ENCODE results near the gene CPEB4.

DNA sequence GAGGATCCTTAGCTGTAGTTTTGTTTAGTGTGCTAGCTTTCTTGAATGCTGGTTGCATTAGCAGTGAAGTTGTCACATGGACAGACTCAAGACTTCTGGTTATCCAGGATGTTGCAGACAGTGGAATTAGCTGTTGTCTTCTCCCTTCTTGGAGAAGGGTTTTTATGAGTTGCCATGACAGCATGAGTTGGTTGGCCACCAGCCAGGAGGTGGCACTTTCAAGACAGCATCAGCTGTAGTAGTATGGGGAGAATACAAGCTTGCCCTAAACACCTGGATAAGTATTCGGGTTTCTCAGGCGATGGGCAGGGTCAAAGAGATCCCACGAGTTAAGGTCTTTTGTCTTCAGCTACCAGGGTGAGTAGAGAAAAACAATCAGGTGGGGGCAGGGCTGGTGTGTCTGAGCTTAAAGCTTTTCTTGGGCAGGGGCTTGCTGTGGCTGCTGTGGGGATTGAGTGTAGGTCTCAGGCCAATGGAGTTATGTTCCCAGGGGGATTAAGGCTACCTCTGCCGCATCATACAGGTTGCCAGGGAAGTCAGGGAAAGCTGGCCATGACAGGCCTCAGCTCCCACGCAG, 93.1 kb downstream of the CPEB4 start:
- TF ChIP-seq GABPA (IDR thresholded peaks at IDR 0.05; ENCODE audit: borderline replicate concordance, insufficient read depth, low read length), result no peak
- no peak for TF ChIP-seq CEBPB (IDR thresholded peaks at IDR 0.05; ENCODE audit: low read depth, low read length)
- no peak for TF ChIP-seq SP1 (IDR thresholded peaks at IDR 0.05; ENCODE audit: low read depth, low read length)
- TF ChIP-seq EZH2 (IDR thresholded peaks at IDR 0.05; ENCODE audit: low read depth, low read length, severe bottlenecking), result no peak
- TF ChIP-seq CTCF (IDR thresholded peaks at IDR 0.05; ENCODE audit: control extremely low read depth in 1 of 3, insufficient read depth in 1 of 3, low read depth in 1 of 3, low read length in 3 of 3), result no peak
- no peak for TF ChIP-seq RNF2 (IDR thresholded peaks at IDR 0.05; ENCODE audit: borderline replicate concordance, low read depth, low read length, missing control alignments, poor library complexity, severe bottlenecking)
- no peak for TF ChIP-seq RAD21 (IDR thresholded peaks at IDR 0.05 in 1 of 2, conservative IDR thresholded peaks at IDR 0.05 in 1 of 2; ENCODE audit: low read depth in 2 of 2, low read length in 2 of 2)
- TF ChIP-seq BACH1 (IDR thresholded peaks at IDR 0.05; ENCODE audit: low read length), result no peak
- no peak for TF ChIP-seq POLR2AphosphoS5 (IDR thresholded peaks at IDR 0.05; ENCODE audit: low read depth, low read length)
- TF ChIP-seq EGR1 (IDR thresholded peaks at IDR 0.05; ENCODE audit: borderline replicate concordance, low read depth, low read length), result no peak
- no peak for TF ChIP-seq POU5F1 (IDR thresholded peaks at IDR 0.05; ENCODE audit: low read depth, low read length)
- no peak for TF ChIP-seq HDAC2 (IDR thresholded peaks at IDR 0.05; ENCODE audit: borderline replicate concordance in 1 of 2, low read depth in 2 of 2, low read length in 2 of 2)
- no peak for TF ChIP-seq JUN (IDR thresholded peaks at IDR 0.05; ENCODE audit: low read depth, low read length)
- TF ChIP-seq ZNF274 (IDR thresholded peaks at IDR 0.05; ENCODE audit: borderline replicate concordance, extremely low read depth, low read length), result no peak

Data from H1 (cell line).